HepG2 (cell line): ENCODE data around the gene GRB7. TPM values are rescaled to one million over a fixed set of nuclear protein-coding genes. Genes with fewer than 3 reads are reported as not detected.

Experiments
- ADNP ChIP-seq: sonication (generic); formaldehyde crosslinking; IDR thresholded peaks from 2 replicates; pipeline ENCODE4 v1.4.0; 2020; ENCODE audit warnings: missing genetic modification reagents
- EEA1 ChIP-seq: sonication (generic); formaldehyde crosslinking; IDR thresholded peaks from 2 replicates; pipeline ENCODE4 v1.5.1; 2020; ENCODE audit warnings: mild to moderate bottlenecking, missing genetic modification reagents, borderline replicate concordance
- ISX ChIP-seq: sonication (generic); formaldehyde crosslinking; conservative IDR thresholded peaks from 2 replicates; pipeline ENCODE4 v1.5.0; 2020; ENCODE audit warnings: missing genetic modification reagents
- NBN ChIP-seq: fragments of 450-650 bp; conservative IDR thresholded peaks from 2 replicates; pipeline ENCODE4 v1.6.1; 2017
- NFATC3 ChIP-seq: sonication (generic); formaldehyde crosslinking; IDR thresholded peaks from 2 replicates; pipeline ENCODE4 v1.5.1; 2020; ENCODE audit warnings: mild to moderate bottlenecking, missing genetic modification reagents
- POLR2G ChIP-seq: fragments of 200-400 bp; formaldehyde crosslinking; IDR thresholded peaks from 2 replicates; pipeline ENCODE4 v1.6.1; 2018; ENCODE audit warnings: mild to moderate bottlenecking, low read depth, low read length, moderate library complexity
- RAD21 ChIP-seq: fragments of 450-650 bp; formaldehyde crosslinking; IDR thresholded peaks from 2 replicates; pipeline ENCODE4 v1.5.0; 2020; ENCODE audit warnings: mild to moderate bottlenecking
- RBFOX2 ChIP-seq: fragments of 200-400 bp; formaldehyde crosslinking; IDR thresholded peaks from 2 replicates; pipeline ENCODE4 v1.6.1; 2017; ENCODE audit warnings: low read depth, mild to moderate bottlenecking, low read length
- RORA ChIP-seq: sonication (generic); formaldehyde crosslinking; IDR thresholded peaks from 2 replicates; pipeline ENCODE4 v1.5.0; 2020; ENCODE audit warnings: mild to moderate bottlenecking, missing genetic modification reagents, moderate library complexity
- YY1 ChIP-seq: IDR thresholded peaks from 2 replicates; pipeline ENCODE4 v1.6.1; 2011; ENCODE audit warnings: low read length, low read depth, moderate library complexity, mild to moderate bottlenecking; ENCODE audit not compliant: insufficient read depth, insufficient replicate concordance
- ZNF101 ChIP-seq: sonication (generic); formaldehyde crosslinking; IDR thresholded peaks from 2 replicates; pipeline ENCODE4 v1.4.0; 2020; ENCODE audit warnings: mild to moderate bottlenecking, low read depth, missing genetic modification reagents, borderline replicate concordance
- ZNF121 ChIP-seq: sonication (generic); formaldehyde crosslinking; IDR thresholded peaks from 2 replicates; pipeline ENCODE4 v1.5.0; 2020; ENCODE audit warnings: mild to moderate bottlenecking, missing genetic modification reagents
- ZNF136 ChIP-seq: sonication (generic); formaldehyde crosslinking; IDR thresholded peaks from 2 replicates; pipeline ENCODE4 v1.8.1; 2022; ENCODE audit warnings: low read depth, mild to moderate bottlenecking, moderate library complexity, missing genetic modification reagents
- ZNF230 ChIP-seq: sonication (generic); formaldehyde crosslinking; IDR thresholded peaks from 2 replicates; pipeline ENCODE4 v1.4.0; 2020; ENCODE audit warnings: mild to moderate bottlenecking, missing genetic modification reagents
- ZNF772 ChIP-seq: sonication (generic); formaldehyde crosslinking; IDR thresholded peaks from 2 replicates; pipeline ENCODE4 v1.5.0; 2020; ENCODE audit warnings: mild to moderate bottlenecking, missing genetic modification reagents
- ZNF782 ChIP-seq: sonication (generic); formaldehyde crosslinking; IDR thresholded peaks from 2 replicates; pipeline ENCODE4 v1.4.0; 2020; ENCODE audit warnings: missing genetic modification reagents, mild to moderate bottlenecking, borderline replicate concordance
- polyA plus RNA-seq, 8 experiments: library from polyadenylated mRNA; depleted of rRNA in 3 of 8; stranded (reverse) in 7 of 8; unstranded in 1 of 8; fragments of >200 nt; fragmentation: Illumina TruSeq in 4 of 8; extraction: Trizol in 4 of 8; gene quantifications; 2 replicates each; pipeline versions ENCODE4 v1.2.1 to v1.2.3, GENCODE V29; 2011 to 2016; ENCODE audit warnings: low read depth in 4 of 8, missing spikeins in 1 of 8, mixed read lengths in 1 of 8; ENCODE audit not compliant: insufficient read depth in 1 of 8
- total RNA-seq, 5 experiments: library from RNA; depleted of rRNA; stranded (reverse); fragments of >200 nt; fragmentation: Illumina TruSeq; extraction: Trizol; gene quantifications; 2 replicates each; pipeline ENCODE4 v1.2.3, GENCODE V29; 2016; ENCODE audit warnings: low read depth in 1 of 5
- TF ChIP-seq, protein P1 (sequence below): sonication (generic); formaldehyde crosslinking; IDR thresholded peaks from 2 replicates; pipeline ENCODE4 v1.4.0; 2020; ENCODE audit warnings: missing genetic modification reagents
- TF ChIP-seq, protein P2 (sequence below): sonication (generic); formaldehyde crosslinking; IDR thresholded peaks from 2 replicates; pipeline ENCODE4 v1.4.0; 2020; ENCODE audit warnings: missing genetic modification reagents, borderline replicate concordance
- TF ChIP-seq, protein P3 (sequence below): IDR thresholded peaks from 2 replicates; pipeline ENCODE4 v1.6.1; 2018; ENCODE audit warnings: missing genetic modification reagents, mild to moderate bottlenecking, missing compliant biosample characterization
- TF ChIP-seq, protein P4 (sequence below): sonication (generic); formaldehyde crosslinking; IDR thresholded peaks from 2 replicates; pipeline ENCODE4 v1.5.0; 2020; ENCODE audit warnings: mild to moderate bottlenecking, low read depth, missing genetic modification reagents, borderline replicate concordance

GRB7 gene
- total and polyA plus RNA-seq, 2 of the 13 experiments (the other 11 are each of a cell fraction or from before 2014, with no cell fraction given) = 60.2 to 77.7 TPM

DNA sequence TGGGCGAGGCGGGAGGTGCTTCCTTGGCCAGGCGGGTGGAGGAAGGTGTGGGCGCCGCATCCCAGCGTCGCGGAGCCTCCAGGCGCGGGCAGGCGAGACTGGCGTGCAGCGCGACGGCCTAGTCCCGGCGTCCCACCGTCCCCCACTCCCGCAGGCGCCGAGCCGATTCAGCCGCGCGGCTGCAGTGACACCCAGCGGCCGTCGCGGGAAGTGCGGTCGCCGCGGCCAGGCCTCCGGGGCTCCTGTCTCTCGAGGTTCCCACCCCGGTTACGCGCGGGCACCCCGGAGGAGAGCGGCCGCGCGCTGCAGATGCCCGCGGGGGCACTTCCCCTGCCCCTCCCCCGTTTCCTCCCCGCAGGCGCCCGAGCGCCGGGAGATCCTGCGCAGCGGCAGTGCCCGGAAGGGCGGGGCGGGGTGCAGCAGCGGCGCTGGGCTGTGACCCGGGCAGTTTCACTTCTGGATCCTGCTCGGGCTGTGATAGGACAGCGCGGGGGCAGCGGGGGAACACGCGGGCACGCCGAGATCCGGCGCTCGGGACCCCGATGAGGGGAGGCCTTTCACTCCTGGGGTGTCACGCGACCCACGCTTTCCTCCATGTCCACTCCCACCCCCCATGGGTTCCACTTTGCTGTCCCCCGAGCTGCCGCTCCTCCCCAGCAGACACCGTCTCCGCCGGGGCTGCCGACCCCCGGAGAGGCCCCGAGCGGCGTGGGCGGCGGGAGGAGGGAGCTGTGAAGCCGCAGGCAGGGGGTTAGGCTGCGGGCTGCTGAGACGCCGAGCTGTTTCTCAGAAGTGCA is 16.6 kb downstream of the GRB7 start (continued):
- peak; percentile 88; the same call in 1 of the 2 replicates for TF ChIP-seq ZNF782 (CRISPR knock-in tag)
- TF ChIP-seq RBFOX2 = peak; percentile 82
- TF ChIP-seq RORA (CRISPR knock-in tag) = no peak
- TF ChIP-seq, protein P1, sequence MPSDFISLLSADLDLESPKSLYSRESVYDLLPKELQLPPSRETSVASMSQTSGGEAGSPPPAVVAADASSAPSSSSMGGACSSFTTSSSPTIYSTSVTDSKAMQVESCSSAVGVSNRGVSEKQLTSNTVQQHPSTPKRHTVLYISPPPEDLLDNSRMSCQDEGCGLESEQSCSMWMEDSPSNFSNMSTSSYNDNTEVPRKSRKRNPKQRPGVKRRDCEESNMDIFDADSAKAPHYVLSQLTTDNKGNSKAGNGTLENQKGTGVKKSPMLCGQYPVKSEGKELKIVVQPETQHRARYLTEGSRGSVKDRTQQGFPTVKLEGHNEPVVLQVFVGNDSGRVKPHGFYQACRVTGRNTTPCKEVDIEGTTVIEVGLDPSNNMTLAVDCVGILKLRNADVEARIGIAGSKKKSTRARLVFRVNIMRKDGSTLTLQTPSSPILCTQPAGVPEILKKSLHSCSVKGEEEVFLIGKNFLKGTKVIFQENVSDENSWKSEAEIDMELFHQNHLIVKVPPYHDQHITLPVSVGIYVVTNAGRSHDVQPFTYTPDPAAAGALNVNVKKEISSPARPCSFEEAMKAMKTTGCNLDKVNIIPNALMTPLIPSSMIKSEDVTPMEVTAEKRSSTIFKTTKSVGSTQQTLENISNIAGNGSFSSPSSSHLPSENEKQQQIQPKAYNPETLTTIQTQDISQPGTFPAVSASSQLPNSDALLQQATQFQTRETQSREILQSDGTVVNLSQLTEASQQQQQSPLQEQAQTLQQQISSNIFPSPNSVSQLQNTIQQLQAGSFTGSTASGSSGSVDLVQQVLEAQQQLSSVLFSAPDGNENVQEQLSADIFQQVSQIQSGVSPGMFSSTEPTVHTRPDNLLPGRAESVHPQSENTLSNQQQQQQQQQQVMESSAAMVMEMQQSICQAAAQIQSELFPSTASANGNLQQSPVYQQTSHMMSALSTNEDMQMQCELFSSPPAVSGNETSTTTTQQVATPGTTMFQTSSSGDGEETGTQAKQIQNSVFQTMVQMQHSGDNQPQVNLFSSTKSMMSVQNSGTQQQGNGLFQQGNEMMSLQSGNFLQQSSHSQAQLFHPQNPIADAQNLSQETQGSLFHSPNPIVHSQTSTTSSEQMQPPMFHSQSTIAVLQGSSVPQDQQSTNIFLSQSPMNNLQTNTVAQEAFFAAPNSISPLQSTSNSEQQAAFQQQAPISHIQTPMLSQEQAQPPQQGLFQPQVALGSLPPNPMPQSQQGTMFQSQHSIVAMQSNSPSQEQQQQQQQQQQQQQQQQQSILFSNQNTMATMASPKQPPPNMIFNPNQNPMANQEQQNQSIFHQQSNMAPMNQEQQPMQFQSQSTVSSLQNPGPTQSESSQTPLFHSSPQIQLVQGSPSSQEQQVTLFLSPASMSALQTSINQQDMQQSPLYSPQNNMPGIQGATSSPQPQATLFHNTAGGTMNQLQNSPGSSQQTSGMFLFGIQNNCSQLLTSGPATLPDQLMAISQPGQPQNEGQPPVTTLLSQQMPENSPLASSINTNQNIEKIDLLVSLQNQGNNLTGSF (CRISPR knock-in tag) = no peak; the same call in none of the 2 replicates
- TF ChIP-seq ISX = peak; percentile 93
- no peak for TF ChIP-seq ZNF121 (CRISPR knock-in tag)
- TF ChIP-seq NFATC3 = no peak; the same call in 1 of the 2 replicates
- no peak; the same call in 1 of the 2 replicates for TF ChIP-seq ZNF101 (CRISPR knock-in tag)
- peak; percentile 72 for TF ChIP-seq YY1
- peak; percentile 86 for TF ChIP-seq ZNF230 (CRISPR knock-in tag)
- peak; percentile 63; the same call in 1 of the 2 replicates for TF ChIP-seq ADNP
- TF ChIP-seq POLR2G = peak; percentile 76
- TF ChIP-seq, protein P2, sequence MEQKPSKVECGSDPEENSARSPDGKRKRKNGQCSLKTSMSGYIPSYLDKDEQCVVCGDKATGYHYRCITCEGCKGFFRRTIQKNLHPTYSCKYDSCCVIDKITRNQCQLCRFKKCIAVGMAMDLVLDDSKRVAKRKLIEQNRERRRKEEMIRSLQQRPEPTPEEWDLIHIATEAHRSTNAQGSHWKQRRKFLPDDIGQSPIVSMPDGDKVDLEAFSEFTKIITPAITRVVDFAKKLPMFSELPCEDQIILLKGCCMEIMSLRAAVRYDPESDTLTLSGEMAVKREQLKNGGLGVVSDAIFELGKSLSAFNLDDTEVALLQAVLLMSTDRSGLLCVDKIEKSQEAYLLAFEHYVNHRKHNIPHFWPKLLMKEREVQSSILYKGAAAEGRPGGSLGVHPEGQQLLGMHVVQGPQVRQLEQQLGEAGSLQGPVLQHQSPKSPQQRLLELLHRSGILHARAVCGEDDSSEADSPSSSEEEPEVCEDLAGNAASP (CRISPR knock-in tag) = peak; percentile 66
- peak; percentile 99 for TF ChIP-seq EEA1 (CRISPR knock-in tag)
- TF ChIP-seq NBN = no peak
- TF ChIP-seq, protein P3, sequence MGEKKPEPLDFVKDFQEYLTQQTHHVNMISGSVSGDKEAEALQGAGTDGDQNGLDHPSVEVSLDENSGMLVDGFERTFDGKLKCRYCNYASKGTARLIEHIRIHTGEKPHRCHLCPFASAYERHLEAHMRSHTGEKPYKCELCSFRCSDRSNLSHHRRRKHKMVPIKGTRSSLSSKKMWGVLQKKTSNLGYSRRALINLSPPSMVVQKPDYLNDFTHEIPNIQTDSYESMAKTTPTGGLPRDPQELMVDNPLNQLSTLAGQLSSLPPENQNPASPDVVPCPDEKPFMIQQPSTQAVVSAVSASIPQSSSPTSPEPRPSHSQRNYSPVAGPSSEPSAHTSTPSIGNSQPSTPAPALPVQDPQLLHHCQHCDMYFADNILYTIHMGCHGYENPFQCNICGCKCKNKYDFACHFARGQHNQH = peak; percentile 87
- TF ChIP-seq RAD21 (CRISPR knock-in tag) = peak; percentile 100
- no peak for TF ChIP-seq ZNF136 (CRISPR knock-in tag)
- peak; percentile 91; the same call in 1 of the 2 replicates for TF ChIP-seq ZNF772 (CRISPR knock-in tag)
- TF ChIP-seq, protein P4, sequence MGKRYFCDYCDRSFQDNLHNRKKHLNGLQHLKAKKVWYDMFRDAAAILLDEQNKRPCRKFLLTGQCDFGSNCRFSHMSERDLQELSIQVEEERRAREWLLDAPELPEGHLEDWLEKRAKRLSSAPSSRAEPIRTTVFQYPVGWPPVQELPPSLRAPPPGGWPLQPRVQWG = no peak
